Non-pigmented ciliary epithelial cell (primary cell): ENCODE data around the gene LIN37.
"Not testable (repeated sequence)": the region's sequence is repeated elsewhere in the genome, so short reads cannot be mapped to it uniquely, and the experiment has no call there.

Experiments
- DNase-seq: peaks from one replicate; pipeline ENCODE4 v3.0.0-alpha.2; 2010; ENCODE audit warnings: low read depth

Gene LIN37

GRCh38 chr19:35789978-35790944 is 41.9 kb downstream of the LIN37 start:
- no peak for DNase-seq

DNA sequence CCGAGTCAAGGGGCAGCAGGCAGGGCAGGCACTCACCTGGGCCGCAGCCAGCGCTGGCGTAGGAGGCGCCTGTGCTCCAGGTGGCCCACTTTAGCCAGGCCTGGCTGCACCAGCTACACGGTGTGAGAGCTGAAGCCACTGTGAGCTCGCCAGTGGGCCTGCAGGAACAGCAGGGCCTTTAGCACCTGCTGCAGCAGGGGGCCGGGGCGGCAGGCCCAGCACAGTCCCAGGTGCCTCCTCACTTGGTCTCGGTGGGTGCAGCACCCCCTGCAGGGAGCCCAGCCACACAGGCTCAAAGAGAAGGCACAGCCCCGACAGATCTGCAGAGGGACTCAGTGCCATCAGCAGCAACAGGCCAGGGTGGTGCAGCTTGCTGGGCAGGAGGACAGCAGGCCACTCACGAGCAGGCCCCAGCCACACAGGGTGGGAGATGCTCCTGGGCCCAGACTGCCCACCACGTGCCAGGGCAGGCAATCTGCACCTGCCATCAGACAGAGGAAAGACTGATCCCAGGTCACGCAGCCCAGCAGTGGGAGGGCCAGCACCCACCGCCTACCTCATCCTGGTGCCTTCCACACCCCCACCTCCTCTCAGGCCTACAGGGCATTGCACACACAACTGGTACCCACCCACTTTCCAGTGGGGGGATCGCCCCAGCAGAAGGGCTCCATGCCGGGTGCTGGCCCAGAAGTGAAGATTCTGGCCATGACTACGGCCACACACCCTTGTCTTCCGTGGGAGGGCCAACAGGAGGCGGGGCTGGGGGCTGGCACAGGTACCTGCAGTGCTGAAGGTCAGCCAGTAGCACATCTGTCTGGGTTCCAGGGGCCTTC is 42.8 kb downstream of the LIN37 start:
- DNase-seq = no peak

DNA sequence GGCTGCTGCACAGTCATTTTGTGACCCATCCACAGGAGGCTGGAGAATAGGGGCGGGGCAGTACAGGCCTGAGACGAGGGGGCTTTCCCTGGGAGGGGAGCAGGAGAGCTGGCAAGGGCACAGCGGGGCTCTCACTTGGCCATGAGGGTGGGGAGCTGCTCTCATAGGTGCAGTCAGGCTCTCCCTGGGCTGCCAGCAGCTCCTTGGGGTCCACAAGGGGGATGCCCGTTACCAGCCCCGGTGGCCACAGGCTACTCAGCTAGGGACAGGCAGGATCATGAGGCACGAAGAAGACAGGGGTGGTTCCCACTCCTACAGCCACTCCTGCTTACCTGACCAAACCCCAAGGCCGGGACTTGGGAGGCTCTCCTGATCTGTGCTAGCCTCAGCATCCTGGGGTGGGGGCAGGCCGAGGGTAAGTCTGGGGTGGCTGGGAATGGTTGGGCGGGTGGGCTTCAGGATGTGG is 43.5 kb downstream of the LIN37 start:
- DNase-seq = no peak

GRCh38 chr19:35792312-35792711 is 43.9 kb downstream of the LIN37 start:
- DNase-seq = no peak

DNA sequence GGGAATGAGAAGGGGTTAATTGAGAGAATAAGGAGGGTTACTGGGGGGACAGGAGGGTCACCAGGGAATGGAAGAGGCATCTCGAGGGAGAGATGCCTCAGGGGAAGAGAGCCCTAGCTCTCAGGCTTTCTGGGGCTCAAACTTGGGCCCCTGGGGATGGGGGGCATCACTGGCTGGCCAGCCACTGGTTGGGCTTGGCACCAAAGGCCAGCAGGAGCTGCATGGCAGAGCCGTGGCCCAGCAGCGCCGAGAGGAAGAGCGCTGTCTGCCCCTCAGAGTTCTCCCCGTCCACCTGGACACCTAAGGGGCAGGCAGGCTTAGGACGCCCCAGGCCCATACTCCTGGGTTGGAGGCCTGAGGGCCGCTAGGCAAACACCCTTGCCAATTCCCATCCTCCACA is 44.5 kb downstream of the LIN37 start:
- DNase-seq = no peak

DNA sequence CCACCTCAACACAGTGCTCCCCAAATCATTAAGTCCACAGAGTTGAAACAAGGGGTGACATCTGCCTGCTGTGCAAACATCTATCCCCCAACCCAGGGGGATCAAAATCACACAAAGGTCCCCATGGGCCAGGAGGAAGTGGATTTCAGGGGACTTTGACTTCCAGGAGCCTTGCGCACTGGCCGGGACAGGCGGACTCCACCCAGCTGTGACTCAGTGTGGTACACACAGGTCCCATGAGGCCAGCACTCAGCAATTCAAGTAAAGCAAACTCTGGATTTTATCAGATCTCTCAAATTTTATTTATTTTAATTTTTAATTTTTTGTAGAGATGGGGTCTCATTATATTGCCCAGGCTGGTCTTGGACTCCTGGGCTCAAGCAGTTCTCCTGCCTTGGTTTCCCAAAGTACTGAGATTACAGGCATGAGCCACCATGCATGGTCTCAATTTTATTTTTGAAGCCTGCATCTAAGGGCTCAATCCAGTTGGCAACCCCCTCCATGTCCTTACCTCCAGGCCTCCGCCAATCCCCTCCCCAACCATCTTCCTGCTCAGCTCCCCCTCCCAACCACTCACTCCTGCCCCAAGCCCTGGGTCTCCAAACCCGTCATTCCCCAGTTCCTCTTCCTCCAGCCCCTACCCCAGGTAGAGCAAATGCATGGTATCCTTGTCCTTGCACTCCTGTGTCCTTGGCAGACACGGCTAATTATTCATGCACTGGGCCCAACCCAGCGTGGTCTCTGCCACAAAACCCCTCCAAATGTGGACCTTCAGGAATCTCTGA is 45.2 kb downstream of the LIN37 start:
- DNase-seq = no peak

DNA sequence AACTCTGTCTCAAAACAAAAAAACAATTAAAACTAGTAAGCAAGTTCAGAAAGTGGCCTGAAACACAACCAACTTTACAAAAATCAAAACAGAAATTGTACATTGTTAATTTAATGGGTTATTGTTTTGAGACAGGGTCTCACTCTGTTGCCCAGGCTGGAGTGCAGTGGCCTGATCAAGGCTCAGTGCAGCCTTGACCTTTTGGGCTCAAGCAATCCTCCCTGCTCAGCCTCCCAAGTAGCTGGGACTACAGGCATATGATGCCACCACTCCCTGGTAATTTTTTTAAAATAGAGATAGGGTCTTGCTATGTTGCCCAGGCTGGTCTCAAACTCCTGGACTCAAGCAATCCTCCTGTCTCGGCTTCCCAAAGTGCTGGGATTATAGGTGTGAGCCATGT is 47.2 kb downstream of the LIN37 start:
- not testable (repeated sequence) for DNase-seq

DNA sequence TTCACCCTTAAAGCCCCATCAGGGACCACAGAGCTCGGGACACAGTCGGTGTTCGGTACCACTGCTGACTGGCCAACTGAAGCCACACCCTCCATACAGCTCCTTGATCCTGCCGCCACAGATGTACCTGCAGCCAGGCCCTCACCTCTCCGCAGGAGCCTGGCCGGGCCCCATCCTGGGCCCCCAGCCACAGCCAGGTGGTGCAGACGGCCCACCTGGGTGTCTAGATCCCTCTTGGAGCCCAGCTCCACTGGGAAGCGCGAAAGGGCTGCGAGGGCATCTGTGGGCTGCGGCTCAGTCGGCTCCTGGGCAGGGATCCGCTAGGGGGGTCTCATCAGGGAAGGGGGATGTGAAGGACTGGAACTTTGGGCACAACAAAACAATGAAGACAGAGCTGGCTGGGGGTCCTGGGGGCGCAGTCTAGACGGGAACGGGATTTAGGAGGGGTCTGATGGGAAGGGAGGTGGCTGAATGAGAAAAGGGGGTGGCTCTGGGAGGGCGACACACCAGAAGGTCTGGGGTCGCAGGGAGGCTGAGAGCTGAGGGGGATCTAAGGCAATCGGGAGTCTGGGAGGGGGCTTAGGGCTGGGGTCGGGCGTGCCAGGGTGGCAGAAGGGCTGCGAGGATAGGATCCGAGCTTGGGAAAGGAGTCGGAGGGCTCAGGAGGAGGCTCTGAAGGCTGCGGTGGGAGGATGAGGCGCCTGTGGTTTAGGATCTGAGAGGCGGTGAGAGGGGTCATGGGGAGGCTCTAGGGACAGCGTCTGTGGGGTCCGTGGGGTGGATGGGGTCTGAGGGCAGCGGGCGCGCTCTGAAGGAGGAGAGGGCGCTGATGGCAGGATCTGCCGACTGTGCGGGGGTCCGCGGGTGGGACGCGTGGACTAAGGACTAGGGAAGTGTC is 48.5 kb downstream of the LIN37 start:
- no peak for DNase-seq

DNA sequence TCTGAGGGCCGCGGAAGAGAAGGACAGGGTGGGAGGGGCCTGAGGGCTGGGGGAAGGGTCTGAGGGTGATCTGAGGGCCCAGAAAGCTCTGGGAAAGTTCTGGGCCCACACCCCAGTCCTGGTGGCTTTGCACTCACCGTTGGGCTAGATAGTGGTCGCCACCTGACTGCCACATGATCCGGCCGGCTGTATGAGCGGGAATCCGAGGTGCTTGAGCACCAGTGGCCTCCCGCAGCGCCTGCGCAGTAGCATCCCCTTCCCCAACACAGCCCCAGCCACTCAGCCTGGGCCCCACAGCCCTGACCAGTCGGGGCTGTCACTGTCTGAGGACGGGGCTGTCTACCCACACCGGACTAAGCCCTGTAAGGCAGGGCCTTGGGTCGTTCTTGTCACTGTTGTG is 49.3 kb downstream of the LIN37 start:
- DNase-seq = no peak

DNA sequence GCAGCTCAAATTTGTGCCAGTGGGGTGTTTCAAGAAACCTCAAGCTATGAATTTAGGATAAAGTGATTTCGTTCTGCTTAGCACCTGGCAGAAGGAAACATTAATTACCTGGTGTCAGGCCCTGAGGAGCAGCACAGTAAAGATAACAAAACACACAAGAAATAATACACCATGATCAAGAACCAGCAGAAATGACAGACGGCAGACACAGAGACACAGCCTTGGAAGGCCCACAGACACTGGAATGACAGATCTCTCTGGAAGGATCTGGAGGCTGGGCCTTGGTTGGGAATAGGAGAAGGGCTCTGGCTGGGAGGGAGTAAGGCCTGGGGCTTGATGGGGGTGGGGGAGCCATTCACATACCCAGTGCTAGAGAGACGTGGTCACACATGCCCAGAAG is 53.5 kb downstream of the LIN37 start:
- no peak for DNase-seq
